ENCODE measurements around the gene NDUFA12. TPM values are rescaled to one million over a fixed set of nuclear protein-coding genes. Genes with fewer than 3 reads are reported as not detected.

Gene NDUFA12
- total and polyA plus RNA-seq, 9 of the 15 experiments (the other 6 are each of a cell fraction or from before 2014, with no cell fraction given), result 115 to 986 (median 283) TPM

DNA sequence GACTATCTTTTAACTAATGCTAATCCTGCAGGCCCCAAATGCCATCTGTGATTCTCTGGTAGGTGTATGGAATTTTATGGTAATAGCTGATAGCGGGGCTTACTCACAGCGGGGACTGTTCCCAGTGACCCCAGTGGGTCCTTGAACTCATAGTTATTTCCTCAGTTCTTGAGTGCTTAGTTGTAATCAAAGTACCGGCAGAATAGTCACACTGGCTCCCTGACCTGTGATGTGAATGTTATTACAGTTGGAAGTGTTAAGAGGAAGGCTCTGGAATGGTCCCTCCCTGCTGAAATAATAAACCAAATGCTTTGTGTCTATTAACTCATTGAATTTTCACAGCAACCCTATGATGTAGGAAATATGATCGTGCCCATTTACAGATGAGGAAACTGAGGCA is 78.3 kb downstream of the NDUFA12 start:
- DNase-seq (ENCODE audit: extremely low read depth in 1 of 4, low spot score in 3 of 4), result no peak
- no peaks in the 10 kb centered on the region for H4K20me1 ChIP-seq (replicated peaks; ENCODE audit: control insufficient read depth, insufficient read depth, low read length)
- intact Hi-C loops (cut with micrococcal nuclease) (no loop called here), in situ Hi-C loops (cut with MboI) (no loop called here)
- H3K27me3 ChIP-seq (ENCODE audit: control insufficient read depth in 2 of 2, insufficient read depth in 2 of 2, low read length in 2 of 2), result peaks cover 38 to 42% of the 10 kb centered on the region in 2 experiments
- BruUV-seq (replicated peaks), result no TSS peak
- WGBS (ENCODE audit: insufficient coverage, low coverage, missing lambda C conversion rate), result 0% methylated on average over 4 of the region's 4 CpGs
- no peak overlapping the region for H3K4me2 ChIP-seq (ENCODE audit: insufficient read depth, low read length)
- H3K36me3 ChIP-seq (ENCODE audit: control insufficient read depth, insufficient read depth, low read length), result no peaks in the 10 kb centered on the region
- no peaks in the 10 kb centered on the region for H3K9me3 ChIP-seq (replicated peaks; ENCODE audit: control insufficient read depth, insufficient read depth, low read depth, low read length)
- no peak for FAIRE-seq
- no peak overlapping the region for H3K4me3 ChIP-seq
- no peak overlapping the region for H3K9ac ChIP-seq (ENCODE audit: insufficient read depth in 1 of 2, low read depth in 2 of 2, low read length in 2 of 2)
- no peak for ATAC-seq
- TF ChIP-seq, protein P1, sequence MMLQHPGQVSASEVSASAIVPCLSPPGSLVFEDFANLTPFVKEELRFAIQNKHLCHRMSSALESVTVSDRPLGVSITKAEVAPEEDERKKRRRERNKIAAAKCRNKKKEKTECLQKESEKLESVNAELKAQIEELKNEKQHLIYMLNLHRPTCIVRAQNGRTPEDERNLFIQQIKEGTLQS (IDR thresholded peaks at IDR 0.05), result no peak
- TF ChIP-seq, protein P1 (CRISPR knock-in tag; conservative IDR thresholded peaks at IDR 0.05), result no peak
- TF ChIP-seq SAFB (IDR thresholded peaks at IDR 0.05; ENCODE audit: borderline replicate concordance, low read depth, low read length) (no peak), ELF1 (tag; IDR thresholded peaks at IDR 0.05) (no peak), CBFA2T2 (conservative IDR thresholded peaks at IDR 0.05) (no peak), NFIC (IDR thresholded peaks at IDR 0.05) (no peak), TCF7 (IDR thresholded peaks at IDR 0.05; ENCODE audit: borderline replicate concordance) (no peak), NFE2L1 (tag; IDR thresholded peaks at IDR 0.05; ENCODE audit: borderline replicate concordance, low read depth) (no peak)
- no peaks in the 10 kb centered on the region for H3K4me1 ChIP-seq (replicated peaks in 1 of 2; ENCODE audit: control insufficient read depth in 2 of 2, insufficient read depth in 2 of 2, low read length in 2 of 2)
- no peak overlapping the region for H3K27ac ChIP-seq (ENCODE audit: extremely low read depth, low read depth, low read length)
- ChIA-PET CTCF (ENCODE audit: low intra/inter-chr PET ratio) (no interaction called here), POLR2A (no interaction called here)
- no peak overlapping the region for H2AFZ ChIP-seq (ENCODE audit: low read depth, low read length)
- H3K79me2 ChIP-seq (ENCODE audit: control insufficient read depth, insufficient read depth, low read length), result no peaks in the 10 kb centered on the region
- H3K9me1 ChIP-seq (ENCODE audit: control insufficient read depth, insufficient read depth, low read length), result no peaks in the 10 kb centered on the region
